ELR (cell line): ENCODE data around the gene WWOX.

ENCODE experiments used
- DNase-seq: peaks from one replicate; pipeline ENCODE4 v3.0.0-alpha.2; 2015; ENCODE audit warnings: low read depth

The WWOX gene

DNA sequence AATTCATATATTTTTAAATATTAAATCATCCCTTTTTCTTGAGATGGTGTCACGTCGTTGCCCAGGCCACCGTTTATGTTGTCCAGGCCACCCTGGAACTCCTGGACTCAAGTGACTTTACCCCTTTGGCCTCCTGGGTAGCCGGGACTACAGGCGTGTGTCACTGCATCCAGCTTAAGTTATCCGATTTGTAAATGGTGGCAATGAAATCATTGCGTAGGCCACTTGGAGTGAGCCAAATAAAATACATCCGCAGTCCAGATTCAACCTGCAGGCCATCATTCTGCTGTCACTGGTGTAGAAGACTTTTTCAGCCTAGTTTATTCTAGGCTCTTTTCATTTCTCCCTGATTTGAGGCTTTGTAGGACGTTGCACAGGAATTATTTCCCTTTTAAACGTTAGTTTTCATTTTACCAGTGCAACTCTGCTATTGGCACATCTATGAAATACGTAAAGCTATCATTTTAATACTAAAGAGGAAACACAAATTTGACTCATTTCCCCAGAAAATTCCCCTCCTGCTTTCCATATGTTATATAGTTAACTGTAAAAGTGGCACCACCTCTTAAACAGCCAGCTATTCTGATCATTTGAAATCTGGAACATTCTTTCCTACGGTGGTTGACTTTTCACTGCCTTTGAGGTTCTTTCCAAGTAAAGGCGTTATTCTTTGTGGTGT lies 1051.3 kb downstream of the WWOX start:
- DNase-seq, result no peak

DNA sequence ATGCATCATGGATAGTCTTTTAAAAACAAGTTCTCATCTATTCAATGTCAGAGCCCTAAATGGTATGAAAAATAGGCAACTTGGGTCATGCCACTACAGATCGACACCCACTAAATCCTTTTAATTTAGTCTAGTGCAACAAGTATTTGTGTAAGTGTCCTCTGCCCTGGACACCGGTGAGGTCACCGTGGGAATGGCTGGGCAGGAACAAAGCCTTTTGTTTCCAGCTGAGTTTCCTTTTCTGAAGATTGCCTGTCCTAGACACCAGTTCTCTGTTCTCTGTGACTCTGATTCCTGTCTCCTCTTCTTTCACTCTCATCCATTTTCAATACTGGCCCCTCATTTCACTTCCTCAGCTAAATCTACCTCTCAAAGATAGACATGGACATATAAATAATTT lies 1054.6 kb downstream of the WWOX start:
- DNase-seq, result no peak

GRCh38 chr16:79155471-79155870 lies 1056.0 kb downstream of the WWOX start:
- no peak for DNase-seq

DNA sequence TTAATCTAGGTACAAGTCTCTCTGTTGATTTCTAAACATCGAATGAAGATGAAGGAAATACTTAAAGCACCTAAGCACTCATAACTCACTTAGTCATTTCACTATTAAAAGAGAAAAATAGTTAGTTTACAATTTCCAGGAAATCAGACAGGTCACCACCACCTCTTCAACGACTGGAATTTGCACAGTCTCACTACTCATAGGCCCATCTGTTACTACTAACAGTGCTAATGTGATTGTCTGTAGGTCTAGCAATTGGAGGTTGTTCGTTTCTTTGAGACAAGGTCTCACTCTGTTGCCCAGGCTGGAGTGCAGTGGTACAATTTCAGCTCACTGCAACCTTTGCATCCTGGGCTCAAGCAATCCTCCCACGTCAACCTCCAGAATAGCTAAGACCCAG lies 1056.5 kb downstream of the WWOX start:
- DNase-seq, result no peak

- DNase-seq, result no peak
Measured at GRCh38 chr16:79156761-79157160, 1057.3 kb downstream of the WWOX start.

DNA sequence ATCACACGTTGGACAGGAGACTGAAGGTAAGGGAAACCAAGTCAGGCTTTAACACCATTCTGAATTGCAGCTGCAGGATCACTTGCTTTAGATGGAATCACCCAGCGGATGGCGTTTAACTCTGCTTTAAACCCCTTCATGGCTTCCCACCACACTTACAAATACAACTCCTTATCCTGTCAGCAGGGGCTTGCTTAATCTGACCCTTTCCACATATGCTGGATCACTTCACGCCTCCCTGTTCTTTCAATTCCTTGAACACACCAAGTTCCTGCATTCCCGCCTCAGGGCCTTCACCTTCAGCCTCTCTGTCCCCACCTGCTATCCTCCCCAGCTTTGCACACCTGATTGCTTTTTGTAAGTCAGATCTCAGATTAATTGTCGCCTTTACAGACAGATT lies 1058.9 kb downstream of the WWOX start:
- no peak for DNase-seq

DNA sequence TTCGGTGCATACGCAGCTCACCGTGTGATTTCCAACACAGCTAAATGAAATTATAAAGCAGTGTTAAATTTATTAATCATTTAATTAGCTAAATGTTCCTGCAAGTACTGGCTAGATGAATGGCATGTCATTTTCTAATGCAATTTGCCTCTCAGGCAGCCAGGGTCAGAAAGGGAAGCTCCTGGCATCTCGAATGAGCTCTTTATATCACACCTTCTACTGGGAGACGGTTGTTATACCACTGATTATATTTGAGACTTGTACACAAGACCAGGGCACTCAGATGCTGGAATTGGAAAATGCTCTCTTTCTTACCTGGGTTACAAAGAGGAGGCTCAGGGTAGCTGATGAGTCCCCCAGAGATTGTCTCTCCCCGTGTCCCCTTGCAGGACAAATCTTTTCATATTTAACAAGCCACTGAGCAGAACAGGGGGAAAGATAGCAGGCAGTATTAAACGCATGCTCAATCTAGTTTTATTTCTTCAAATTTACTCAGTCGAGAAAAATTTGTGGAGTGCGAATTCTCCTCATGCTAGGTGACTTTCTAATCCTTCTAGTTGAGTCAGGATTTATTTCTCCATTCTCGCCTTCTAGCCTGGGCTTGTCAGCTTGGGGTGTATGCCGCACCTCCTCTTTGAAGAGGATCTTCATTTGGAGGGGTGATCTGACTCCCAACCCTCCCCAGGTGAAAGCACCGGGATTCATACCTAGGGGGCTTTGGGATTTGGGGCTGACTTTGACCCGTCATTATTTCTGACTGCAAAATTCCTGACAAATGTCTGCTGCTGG lies 1060.0 kb downstream of the WWOX start:
- no peak for DNase-seq

DNA sequence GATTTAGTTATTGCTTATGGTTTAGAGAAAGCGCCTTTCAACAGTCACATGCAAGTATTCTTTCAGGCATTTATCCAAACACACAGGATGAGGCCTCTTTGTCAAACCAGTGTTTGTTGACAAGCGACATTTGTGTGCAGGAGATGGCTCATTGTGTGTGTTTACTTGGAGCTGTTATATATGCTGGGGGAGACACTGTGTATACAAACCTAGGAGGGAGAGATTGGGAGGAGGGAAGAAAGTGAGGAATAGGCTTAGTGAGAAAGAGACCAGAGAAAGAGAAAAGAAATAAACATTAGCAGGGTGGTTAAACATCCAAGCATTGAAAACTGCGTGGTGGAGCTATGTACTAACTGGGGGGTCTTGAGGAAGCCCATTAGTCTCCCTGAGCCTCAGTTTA lies 1063.5 kb downstream of the WWOX start:
- DNase-seq, result no peak

- DNase-seq, result no peak
Measured at GRCh38 chr16:79163691-79164387, 1064.4 kb downstream of the WWOX start.

GRCh38 chr16:79164388-79164995 lies 1065.0 kb downstream of the WWOX start:
- no peak for DNase-seq

GRCh38 chr16:79165079-79165478 lies 1065.6 kb downstream of the WWOX start:
- no peak for DNase-seq

GRCh38 chr16:79165506-79165905 lies 1066.1 kb downstream of the WWOX start:
- no peak for DNase-seq

DNA sequence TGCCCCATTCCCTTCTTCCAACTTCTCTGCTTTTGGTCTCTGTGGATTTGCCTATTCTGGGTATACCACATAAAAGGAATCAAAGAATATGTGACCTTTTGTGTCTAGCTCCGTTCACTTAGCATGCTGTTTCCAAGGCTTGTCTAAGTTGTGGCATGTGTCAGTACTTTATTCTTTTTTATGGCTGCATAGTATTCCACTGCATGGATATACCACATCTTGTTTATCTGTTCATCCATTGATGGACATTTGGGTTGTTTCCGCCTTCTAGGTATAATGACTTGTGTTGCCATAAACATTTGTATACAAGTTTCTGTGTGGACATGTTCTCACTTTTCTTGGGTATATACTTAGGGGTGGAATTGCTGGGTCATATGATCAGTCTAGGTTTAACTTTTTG lies 1068.4 kb downstream of the WWOX start:
- DNase-seq, result no peak

GRCh38 chr16:79168321-79168720 lies 1068.9 kb downstream of the WWOX start:
- DNase-seq, result no peak

DNA sequence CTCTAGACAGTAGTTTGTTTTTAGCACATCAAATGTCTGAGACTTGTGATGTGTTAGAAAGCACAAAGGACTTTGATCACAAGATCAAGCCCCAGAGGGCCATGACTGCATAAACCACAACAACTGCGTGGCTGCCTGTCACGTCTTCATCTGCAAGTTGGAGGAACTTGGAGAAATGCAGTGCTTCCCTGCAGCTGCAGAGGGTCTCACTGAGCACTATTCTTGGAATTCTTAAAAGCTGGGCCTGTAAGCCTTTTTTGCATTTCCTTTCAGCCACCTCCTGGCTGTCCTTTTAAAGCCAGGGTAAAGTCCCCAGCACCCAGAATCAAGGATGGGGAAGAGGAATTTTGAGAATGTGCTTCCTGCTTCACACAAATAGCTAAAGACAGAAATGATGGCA lies 1069.8 kb downstream of the WWOX start:
- DNase-seq, result no peak

- DNase-seq, result no peak
Measured at GRCh38 chr16:79170555-79171246, 1071.2 kb downstream of the WWOX start.

GRCh38 chr16:79171504-79171903 lies 1072.0 kb downstream of the WWOX start:
- no peak for DNase-seq

DNA sequence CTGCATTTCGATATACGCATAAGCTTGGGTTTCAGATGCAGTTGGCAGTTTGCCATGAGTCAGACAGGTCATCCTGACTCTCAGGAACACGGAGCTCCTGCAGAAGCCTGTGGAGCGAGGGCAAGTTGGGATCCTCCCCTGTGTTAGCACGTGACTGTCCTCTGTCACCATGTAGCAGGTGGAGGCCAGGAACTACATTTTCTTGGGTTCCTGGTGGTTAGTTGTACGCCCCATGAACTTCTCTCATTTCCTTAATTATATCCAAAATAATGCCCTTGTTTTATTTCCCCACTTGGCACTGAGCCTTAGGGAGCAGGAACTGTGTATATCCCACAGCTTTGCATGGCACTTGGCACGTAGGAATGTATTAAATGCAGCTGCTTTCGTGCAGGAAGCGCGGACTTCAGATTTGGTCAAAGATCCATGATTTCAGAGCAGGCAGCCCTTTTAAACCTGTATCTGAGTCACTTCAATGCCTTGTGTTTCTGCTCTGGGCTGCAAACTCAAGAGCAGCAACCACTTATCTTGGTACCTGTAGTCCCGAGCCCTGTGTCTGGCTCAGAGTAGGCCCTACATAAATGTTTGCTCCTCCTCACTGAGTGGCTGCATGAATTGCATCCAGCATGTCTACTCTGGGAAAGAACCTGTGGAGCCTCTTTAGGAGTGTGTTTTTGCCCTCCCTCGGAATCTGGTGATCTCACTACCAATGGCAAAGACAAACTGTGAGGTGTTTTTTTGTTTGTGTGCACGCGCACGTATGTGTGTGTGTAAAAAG lies 1072.7 kb downstream of the WWOX start:
- no peak for DNase-seq

DNA sequence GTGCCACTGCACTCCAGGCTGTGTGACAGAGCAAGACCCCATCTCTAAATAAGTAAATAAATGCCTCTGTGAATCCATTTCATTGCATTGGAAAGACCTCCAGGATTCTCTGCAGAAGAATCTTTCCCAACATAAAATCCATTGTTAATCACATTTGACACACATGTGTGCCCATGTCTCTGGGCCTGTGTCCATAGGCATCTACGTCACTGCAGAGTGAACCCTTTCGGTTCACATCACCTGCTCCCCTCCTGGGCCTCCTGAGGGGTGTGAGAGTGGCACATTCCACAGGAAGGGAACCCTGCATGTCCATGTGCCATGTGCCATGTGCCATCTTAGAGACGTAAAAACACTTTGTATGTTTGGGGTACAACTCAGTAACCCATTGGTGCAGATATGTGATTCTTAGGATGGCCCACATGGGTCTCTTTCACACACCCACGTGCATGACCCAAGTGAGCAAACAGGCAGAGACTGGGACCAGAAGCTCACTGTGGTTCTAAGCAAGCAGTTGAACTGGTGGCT lies 1073.6 kb downstream of the WWOX start:
- DNase-seq, result no peak

DNA sequence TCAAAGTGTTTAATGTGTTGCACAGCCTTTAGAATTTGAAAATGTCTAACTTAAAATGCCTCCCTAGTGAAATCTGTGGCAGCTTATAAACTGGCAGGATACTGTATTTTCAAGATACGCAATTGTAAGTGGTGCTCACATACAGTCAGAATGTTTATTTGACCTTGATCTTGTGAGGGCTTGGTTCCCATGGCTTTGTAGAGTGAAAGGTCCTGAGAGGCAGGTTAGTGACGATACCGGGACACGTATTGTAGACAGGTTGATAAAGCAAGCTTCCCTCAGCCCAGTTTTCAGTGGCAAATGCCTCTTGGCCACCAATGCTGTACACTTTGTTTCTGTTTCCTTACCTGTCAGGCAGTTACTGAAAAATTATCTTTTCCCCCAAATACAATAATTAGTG lies 1074.5 kb downstream of the WWOX start:
- no peak for DNase-seq
